Tibial nerve (tissue), 4 donors: ENCODE measurements around the gene GPX2. TPM values are rescaled to one million over a fixed set of nuclear protein-coding genes. Genes with fewer than 3 reads are reported as not detected.

ENCODE experiments used
- DNase-seq, 2 donors: peaks; one replicate each; pipeline ENCODE4 v3.0.0-alpha.2; 2019; ENCODE audit warnings: low spot score in 2 of 2
- H3K27ac ChIP-seq, 4 donors: fragments of 200-600 bp; sonication (generic) in 3 of 4; one replicate each; pipeline ENCODE4 v1.5.1; 2017 to 2019; ENCODE audit warnings: mild to moderate bottlenecking in 1 of 4
- H3K27me3 ChIP-seq, 2 donors: fragments of 200-600 bp; sonication (generic) in 1 of 2; one replicate each; pipeline versions ENCODE4 v1.5.1 to v1.6.0; 2017 to 2019
- H3K36me3 ChIP-seq, 3 donors: fragments of 200-600 bp; sonication (generic); one replicate each; pipeline ENCODE4 v1.5.1; 2018 to 2019
- H3K4me1 ChIP-seq, 4 donors: fragments of 200-600 bp; sonication (generic) in 3 of 4; one replicate each; pipeline ENCODE4 v1.5.1; 2017 to 2019
- H3K4me3 ChIP-seq, 4 donors: fragments of 200-600 bp; sonication (generic) in 3 of 4; one replicate each; pipeline ENCODE4 v1.5.1; 2017 to 2019; ENCODE audit warnings: mild to moderate bottlenecking in 1 of 4, moderate library complexity in 1 of 4
- H3K9me3 ChIP-seq, 4 donors: fragments of 200-600 bp; sonication (generic) in 3 of 4; one replicate each; pipeline ENCODE4 v1.5.1; 2017 to 2019
- EP300 ChIP-seq, 2 donors: sonication (generic); formaldehyde crosslinking; IDR thresholded peaks; one replicate each; pipeline ENCODE4 v1.6.1; 2017; ENCODE audit warnings: antibody characterized with exemption in 2 of 2, mild to moderate bottlenecking in 1 of 2
- POLR2A ChIP-seq, 2 donors: fragments of 450-650 bp; IDR thresholded peaks; one replicate each; pipeline ENCODE4 v1.6.1; 2017; ENCODE audit warnings: antibody characterized with exemption in 2 of 2, mild to moderate bottlenecking in 2 of 2, moderate library complexity in 2 of 2
- WGBS, 2 donors: methylation state at CpG; one replicate each; pipeline ENCODE4 v1.1.5; 2018; 5-methylcytosine and 5-hydroxymethylcytosine counted together
- total RNA-seq, 4 donors: library from RNA; depleted of rRNA; stranded (reverse); fragments of >200 nt; gene quantifications; one replicate each; pipeline ENCODE4 v1.1.0, GENCODE V29; 2016
- TF ChIP-seq, protein P1 (sequence below), 5 experiments: fragments of 200-600 bp in 3 of 5; fragments of 450-650 bp in 2 of 5; sonication (generic) in 3 of 5; IDR thresholded peaks; one replicate each; pipeline ENCODE4 v1.5.1; 2016 to 2019; ENCODE audit warnings: antibody characterized with exemption in 5 of 5, mild to moderate bottlenecking in 3 of 5, moderate library complexity in 2 of 5

Gene GPX2
- total RNA-seq, 4 donors from 2014 or later: not detected

DNA sequence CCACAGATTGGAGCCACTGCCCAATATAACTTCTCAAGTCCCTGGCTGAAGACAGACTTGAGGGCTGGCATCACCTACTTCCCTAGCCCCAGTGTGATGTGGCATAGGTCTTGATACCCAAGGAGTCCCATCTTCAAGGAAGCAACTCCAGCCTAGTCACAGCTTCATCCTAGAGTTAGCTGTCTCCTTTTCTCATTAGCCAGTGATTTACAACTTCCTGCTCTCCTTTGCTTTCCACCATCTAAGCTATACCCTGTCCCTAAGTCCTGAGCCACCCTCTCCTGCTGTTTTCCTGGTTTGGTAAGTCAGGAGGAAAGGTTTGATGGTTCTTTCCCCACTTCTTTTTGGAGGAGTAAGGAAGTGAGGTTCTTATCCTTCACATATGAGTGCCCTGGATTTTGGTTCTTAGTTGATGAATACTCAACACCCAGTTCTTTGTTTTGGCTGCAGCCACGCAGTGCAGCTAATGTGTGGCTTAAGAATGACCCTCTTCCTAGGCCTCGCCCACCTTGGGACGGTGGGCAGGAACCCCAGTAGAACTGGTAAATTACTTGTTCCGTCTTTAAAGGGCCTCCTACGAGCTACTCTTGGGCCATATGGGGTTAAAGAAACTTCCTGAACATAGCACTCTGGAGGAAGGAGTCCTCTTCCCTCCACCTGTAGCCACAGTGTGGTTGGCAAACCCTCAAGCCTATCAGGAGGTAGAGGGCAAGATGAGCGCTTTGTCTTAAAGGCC, 3.9 kb upstream of the GPX2 start:
- Histone ChIP-seq H3K36me3 (peaks cover 0 to 84% (median 0%) of the 10 kb centered on the region in 3 donors), H3K9me3 (no peaks in the 10 kb centered on the region), H3K4me1 (no peaks in the 10 kb centered on the region), H3K4me3 (no peak overlapping the region), H3K27me3 (no peaks in the 10 kb centered on the region), H3K27ac (no peak overlapping the region)
- DNase-seq: no peak
- WGBS, 2 donors: 76 to 85% methylated on average over 6 of the region's 6 CpGs
- no peak for TF ChIP-seq EP300 (IDR thresholded peaks at IDR 0.05)
- TF ChIP-seq POLR2A (IDR thresholded peaks at IDR 0.05): no peak
- TF ChIP-seq, protein P1, sequence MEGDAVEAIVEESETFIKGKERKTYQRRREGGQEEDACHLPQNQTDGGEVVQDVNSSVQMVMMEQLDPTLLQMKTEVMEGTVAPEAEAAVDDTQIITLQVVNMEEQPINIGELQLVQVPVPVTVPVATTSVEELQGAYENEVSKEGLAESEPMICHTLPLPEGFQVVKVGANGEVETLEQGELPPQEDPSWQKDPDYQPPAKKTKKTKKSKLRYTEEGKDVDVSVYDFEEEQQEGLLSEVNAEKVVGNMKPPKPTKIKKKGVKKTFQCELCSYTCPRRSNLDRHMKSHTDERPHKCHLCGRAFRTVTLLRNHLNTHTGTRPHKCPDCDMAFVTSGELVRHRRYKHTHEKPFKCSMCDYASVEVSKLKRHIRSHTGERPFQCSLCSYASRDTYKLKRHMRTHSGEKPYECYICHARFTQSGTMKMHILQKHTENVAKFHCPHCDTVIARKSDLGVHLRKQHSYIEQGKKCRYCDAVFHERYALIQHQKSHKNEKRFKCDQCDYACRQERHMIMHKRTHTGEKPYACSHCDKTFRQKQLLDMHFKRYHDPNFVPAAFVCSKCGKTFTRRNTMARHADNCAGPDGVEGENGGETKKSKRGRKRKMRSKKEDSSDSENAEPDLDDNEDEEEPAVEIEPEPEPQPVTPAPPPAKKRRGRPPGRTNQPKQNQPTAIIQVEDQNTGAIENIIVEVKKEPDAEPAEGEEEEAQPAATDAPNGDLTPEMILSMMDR (IDR thresholded peaks at IDR 0.05): no peak

DNA sequence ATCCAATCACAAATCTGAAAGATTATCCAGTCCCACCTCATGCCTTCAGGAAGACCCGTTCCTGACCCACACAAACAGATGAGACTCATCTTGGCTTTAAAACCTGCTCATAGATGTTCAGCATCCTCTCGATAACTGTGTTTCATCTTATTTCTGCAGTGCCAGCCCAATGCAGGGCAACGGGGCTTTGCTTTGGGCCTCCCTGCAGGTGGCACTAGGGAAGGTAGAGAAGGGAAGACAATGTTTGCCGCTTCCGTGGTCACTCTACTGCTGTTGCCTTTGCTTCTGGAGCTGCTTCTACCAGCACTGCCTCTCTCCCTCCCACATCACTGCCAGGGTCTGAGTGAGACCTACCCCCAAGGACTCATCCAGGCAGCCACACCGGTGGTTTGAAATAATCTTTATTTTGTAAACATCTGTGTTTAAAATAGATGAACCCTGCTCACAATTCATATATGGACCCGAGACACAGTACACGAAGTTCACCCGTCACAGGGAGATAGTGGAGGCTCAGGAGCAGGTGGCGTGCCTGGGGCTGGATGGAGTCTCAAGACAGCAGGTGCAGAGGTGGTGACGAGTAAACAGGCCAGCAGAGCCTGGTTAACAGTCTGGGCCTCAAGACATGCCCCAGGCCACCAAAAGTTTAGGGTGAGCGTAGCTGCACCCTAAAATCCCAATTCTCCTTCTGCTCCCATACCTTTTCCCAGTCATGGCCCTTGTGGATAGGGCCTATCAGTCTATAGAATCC, 3.1 kb upstream of the GPX2 start:
- DNase-seq: no peak

DNA sequence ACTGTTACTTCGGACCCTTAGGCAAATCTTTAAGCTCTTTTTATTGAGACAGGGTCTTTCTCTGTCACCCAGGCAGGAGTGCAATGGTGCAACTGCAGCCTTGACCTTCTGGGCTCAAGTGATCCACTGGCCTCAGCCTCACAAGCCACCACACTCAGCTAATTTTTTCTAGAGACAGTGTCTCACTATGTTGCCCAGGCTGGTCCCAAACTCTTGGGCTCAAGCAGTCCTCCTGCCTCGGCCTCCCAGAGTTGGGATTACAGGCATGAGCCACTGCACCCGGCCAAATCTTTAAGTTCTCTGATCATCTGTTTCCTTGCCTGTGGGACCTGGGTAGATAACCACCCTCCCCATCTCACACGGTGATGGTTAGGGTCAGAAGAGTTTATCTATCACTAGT, 2.3 kb upstream of the GPX2 start:
- no peak for DNase-seq
- Histone ChIP-seq H3K9me3 (no peaks in the 10 kb centered on the region), H3K4me3 (no peak overlapping the region), H3K36me3 (peaks cover 0 to 79% (median 0%) of the 10 kb centered on the region in 3 donors), H3K4me1 (no peaks in the 10 kb centered on the region), H3K27me3 (no peaks in the 10 kb centered on the region), H3K27ac (no peak overlapping the region)
- TF ChIP-seq POLR2A (IDR thresholded peaks at IDR 0.05): no peak
- TF ChIP-seq EP300 (IDR thresholded peaks at IDR 0.05): no peak
- TF ChIP-seq, protein P1 (IDR thresholded peaks at IDR 0.05): no peak
- 71 to 75% methylated on average over 4 of the region's 4 CpGs for WGBS, 2 donors

More for the DNA sequence above, 3.1 kb upstream of the GPX2 start:
- Histone ChIP-seq H3K4me1 (no peaks in the 10 kb centered on the region), H3K27ac (no peak overlapping the region), H3K9me3 (no peaks in the 10 kb centered on the region), H3K4me3 (no peak overlapping the region), H3K27me3 (no peaks in the 10 kb centered on the region), H3K36me3 (peaks cover 0 to 80% (median 0%) of the 10 kb centered on the region in 3 donors)
- TF ChIP-seq EP300 (IDR thresholded peaks at IDR 0.05) (no peak), POLR2A (IDR thresholded peaks at IDR 0.05) (no peak)
- TF ChIP-seq, protein P1 (IDR thresholded peaks at IDR 0.05): no peak
- WGBS, 2 donors: 94 to 95% methylated on average over 12 of the region's 12 CpGs

DNA sequence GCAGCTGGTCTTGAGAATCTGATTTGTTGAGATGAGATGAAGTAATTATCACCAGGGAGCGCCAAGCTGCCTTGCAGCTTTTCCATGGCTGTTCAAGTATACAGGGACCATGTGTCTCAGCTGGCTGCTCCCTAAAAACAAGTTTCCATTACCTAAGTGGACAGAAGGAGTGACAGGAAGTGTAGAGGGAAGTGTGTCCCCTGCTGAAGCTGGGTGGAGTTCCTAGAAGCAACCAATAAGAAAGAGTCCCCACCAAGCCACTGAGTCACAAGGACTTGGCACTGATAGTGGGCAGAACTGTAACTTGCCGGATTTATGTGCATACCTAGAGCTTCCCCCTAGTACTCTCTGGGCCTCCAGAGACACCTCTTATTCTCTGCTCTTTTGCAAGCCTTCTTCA, 1.5 kb upstream of the GPX2 start:
- no peak overlapping the region for H3K4me3 ChIP-seq
- H3K36me3 ChIP-seq: peaks cover 0 to 79% (median 0%) of the 10 kb centered on the region in 3 donors
- no peaks in the 10 kb centered on the region for H3K9me3 ChIP-seq
- no peaks in the 10 kb centered on the region for H3K27me3 ChIP-seq
- no peaks in the 10 kb centered on the region for H3K4me1 ChIP-seq
- no peak for DNase-seq
- TF ChIP-seq POLR2A (IDR thresholded peaks at IDR 0.05) (no peak), EP300 (IDR thresholded peaks at IDR 0.05) (no peak)
- TF ChIP-seq, protein P1 (IDR thresholded peaks at IDR 0.05): no peak
- no peak overlapping the region for H3K27ac ChIP-seq
- WGBS, 2 donors: 87% methylated on average over 2 of the region's 2 CpGs

DNA sequence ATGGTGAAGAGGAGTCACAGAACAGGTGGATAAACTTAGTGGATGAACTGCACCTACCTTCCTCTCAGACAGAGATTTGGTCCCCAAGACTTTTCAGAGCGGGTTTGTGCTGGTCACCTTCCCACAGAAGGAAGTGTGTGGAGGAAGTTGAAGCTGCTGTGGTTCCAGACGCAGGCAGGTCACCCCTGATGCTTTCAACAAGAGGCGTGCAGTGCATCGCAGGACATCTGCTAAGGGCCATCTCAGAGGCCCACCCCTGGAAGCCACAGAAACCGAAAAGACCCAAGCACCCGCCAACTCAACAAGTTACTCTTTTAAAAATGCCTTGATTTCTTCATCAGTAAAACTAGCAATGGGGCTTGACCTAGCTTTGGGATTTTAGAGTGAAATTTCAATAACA, 1.0 kb upstream of the GPX2 start:
- Histone ChIP-seq H3K36me3 (peaks cover 0 to 80% (median 0%) of the 10 kb centered on the region in 3 donors), H3K27me3 (no peaks in the 10 kb centered on the region), H3K9me3 (no peaks in the 10 kb centered on the region), H3K4me1 (no peaks in the 10 kb centered on the region), H3K4me3 (no peak overlapping the region), H3K27ac (no peak overlapping the region)
- 66 to 69% methylated on average over 6 of the region's 6 CpGs for WGBS, 2 donors
- DNase-seq: no peak
- TF ChIP-seq EP300 (IDR thresholded peaks at IDR 0.05): no peak
- TF ChIP-seq POLR2A (IDR thresholded peaks at IDR 0.05): no peak
- TF ChIP-seq, protein P1 (IDR thresholded peaks at IDR 0.05): no peak
